BE2C (cell line): ENCODE data around the gene STARD4.

Source experiments
- DNase-seq: peaks from one replicate; pipeline ENCODE4 v3.0.0-alpha.2; 2020
- H3K27me3 ChIP-seq: fragments of 250-450 bp; sonication (Bioruptor Pico); 2 replicates; pipeline ENCODE4 v1.5.1; 2020; ENCODE audit warnings: mild to moderate bottlenecking
- H3K36me3 ChIP-seq: fragments of 250-450 bp; sonication (Bioruptor Pico); 2 replicates; pipeline ENCODE4 v1.5.1; 2020; ENCODE audit warnings: mild to moderate bottlenecking
- H3K4me1 ChIP-seq: fragments of 250-450 bp; sonication (Bioruptor Pico); 2 replicates; pipeline ENCODE4 v1.5.1; 2020
- H3K4me3 ChIP-seq: 2 replicates; pipeline ENCODE4 v1.5.1; 2011; ENCODE audit warnings: low read depth, low read length
- H3K9me3 ChIP-seq: fragments of 250-450 bp; sonication (Bioruptor Pico); 2 replicates; pipeline ENCODE4 v1.5.1; 2020
- CTCF ChIP-seq: IDR thresholded peaks from 2 replicates; pipeline ENCODE4 v1.5.1; 2012; ENCODE audit warnings: mild to moderate bottlenecking, low read depth, low read length

The STARD4 gene

DNA sequence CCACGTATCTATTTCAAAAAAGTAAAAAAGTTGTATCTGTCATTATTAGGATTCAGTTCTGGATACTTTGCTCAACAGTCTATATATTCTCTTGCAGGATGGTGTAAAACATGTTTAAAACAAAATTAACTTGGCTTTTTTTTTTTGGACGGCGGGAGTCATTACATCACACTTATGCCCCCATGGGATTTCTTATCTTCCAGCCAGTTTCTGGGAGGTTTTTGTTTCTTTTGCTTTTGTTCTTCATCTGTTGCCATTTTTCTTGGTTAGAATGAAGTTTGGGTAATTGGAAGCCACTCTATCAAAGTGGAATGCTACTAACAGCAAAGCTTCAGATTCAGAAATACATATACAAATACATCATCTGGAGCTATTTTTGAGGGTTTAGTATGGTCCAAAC lies 1.8 kb upstream of the STARD4 start:
- Histone ChIP-seq H3K4me1 (peaks cover 2% of the 10 kb centered on the region; the same call in 1 of the 2 replicates), H3K4me3 (peak overlapping the region; percentile 88), H3K27me3 (no peaks in the 10 kb centered on the region), H3K36me3 (no peaks in the 10 kb centered on the region; the same call in none of the 2 replicates), H3K9me3 (no peaks in the 10 kb centered on the region)
- DNase-seq, result no peak
- TF ChIP-seq CTCF, result no peak

- no peaks in the 10 kb centered on the region for H3K27me3 ChIP-seq
- TF ChIP-seq CTCF, result no peak
- H3K4me3 ChIP-seq, result peak overlapping the region; percentile 88
- no peaks in the 10 kb centered on the region for H3K9me3 ChIP-seq
- no peak for DNase-seq
- H3K36me3 ChIP-seq, result no peaks in the 10 kb centered on the region; the same call in none of the 2 replicates
- peaks cover 3% of the 10 kb centered on the region for H3K4me1 ChIP-seq
Measured at GRCh38 chr5:111513131-111513520, 791 bp upstream of the STARD4 start.

GRCh38 chr5:111511831-111512374 lies 432 bp downstream of the STARD4 start:
- Histone ChIP-seq H3K27me3 (no peaks in the 10 kb centered on the region), H3K9me3 (no peaks in the 10 kb centered on the region), H3K4me3 (peak overlapping the region; percentile 88), H3K36me3 (peaks cover 3% of the 10 kb centered on the region), H3K4me1 (peaks cover 14% of the 10 kb centered on the region)
- no peak for TF ChIP-seq CTCF
- DNase-seq, result no peak

DNA sequence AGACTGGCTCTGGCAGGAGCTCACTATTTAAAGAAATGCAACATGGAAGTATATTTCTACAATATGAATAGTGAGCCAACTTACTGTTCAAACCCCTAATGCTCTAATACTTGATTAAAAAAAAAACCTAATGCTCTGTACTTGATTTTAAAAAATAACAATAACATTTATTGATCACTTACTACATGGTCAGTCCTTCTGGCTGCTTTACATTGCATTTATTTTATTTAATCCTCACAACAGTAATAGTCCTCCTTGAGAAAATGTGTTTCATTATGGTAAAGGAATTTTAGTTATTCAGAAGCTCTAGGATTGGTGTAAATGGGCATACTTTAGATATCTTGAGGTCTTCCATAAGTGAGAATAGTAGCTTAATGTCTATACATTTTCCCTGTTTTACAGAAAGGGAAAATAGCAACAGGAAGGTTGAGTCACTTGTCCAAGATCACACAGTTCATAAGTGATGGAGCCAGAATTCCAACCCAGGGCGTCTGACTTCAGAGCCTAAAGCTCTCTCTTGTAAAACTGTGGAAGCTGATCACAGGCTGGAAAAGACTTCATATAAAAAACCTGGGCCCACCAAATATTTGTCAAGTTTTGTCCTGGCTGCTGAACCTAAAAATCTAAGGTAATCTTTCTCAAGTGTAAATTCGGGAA lies 1.0 kb downstream of the STARD4 start:
- no peak for DNase-seq
- no peak for TF ChIP-seq CTCF
- Histone ChIP-seq H3K4me3 (peak overlapping the region; percentile 88), H3K4me1 (peaks cover 17% of the 10 kb centered on the region), H3K27me3 (no peaks in the 10 kb centered on the region), H3K9me3 (no peaks in the 10 kb centered on the region), H3K36me3 (peaks cover 9% of the 10 kb centered on the region)

DNA sequence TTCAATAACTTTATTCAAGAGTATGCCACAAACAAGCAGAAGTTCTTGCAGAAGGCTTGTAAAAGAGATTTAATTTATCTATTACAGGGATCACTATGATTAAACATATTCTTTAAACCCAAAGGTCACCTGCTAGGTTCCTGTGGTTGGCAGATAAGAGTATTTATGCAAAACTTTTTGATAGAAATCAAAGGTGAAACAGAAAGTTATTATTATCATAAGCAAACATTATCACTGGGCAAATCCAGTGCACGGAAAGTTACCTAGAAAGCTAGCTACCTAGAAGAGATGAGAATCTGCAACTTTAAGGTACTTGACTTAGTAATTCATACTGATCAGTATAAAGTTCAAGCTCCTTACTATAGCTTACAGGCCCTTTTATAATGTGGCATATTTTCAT lies 3.2 kb downstream of the STARD4 start:
- Histone ChIP-seq H3K27me3 (no peaks in the 10 kb centered on the region), H3K4me1 (peaks cover 15% of the 10 kb centered on the region), H3K36me3 (peaks cover 26% of the 10 kb centered on the region), H3K4me3 (peak overlapping the region; percentile 88), H3K9me3 (no peaks in the 10 kb centered on the region)
- TF ChIP-seq CTCF, result no peak
- no peak for DNase-seq

- no peak for TF ChIP-seq CTCF
- H3K9me3 ChIP-seq, result no peaks in the 10 kb centered on the region
- no peaks in the 10 kb centered on the region for H3K27me3 ChIP-seq
- peaks cover 15% of the 10 kb centered on the region for H3K4me1 ChIP-seq
- peak overlapping the region; percentile 88 for H3K4me3 ChIP-seq
- DNase-seq, result no peak
- H3K36me3 ChIP-seq, result peaks cover 35% of the 10 kb centered on the region
Measured at GRCh38 chr5:111507276-111507675, 5.1 kb downstream of the STARD4 start.
